Fibroblast of pulmonary artery (primary cell): ENCODE results near the gene LRRC70.

Experiments
- DNase-seq: peaks from one replicate; pipeline ENCODE4 v3.0.0-alpha.2; 2010; ENCODE audit warnings: low read depth
- H3K4me3 ChIP-seq: replicated peaks from 2 replicates; pipeline ENCODE4 v1.5.1; 2011; ENCODE audit warnings: low read depth, mild to moderate bottlenecking, control low read depth, low read length, moderate library complexity
- CTCF ChIP-seq: IDR thresholded peaks from 2 replicates; pipeline ENCODE4 v1.5.1; 2011; ENCODE audit warnings: mild to moderate bottlenecking, control low read depth, low read length, inconsistent platforms; ENCODE audit errors: missing control alignments

LRRC70 gene

GRCh38 chr5:62627901-62628300 is 49.3 kb downstream of the LRRC70 start:
- no peak for TF ChIP-seq CTCF
- no peak overlapping the region for H3K4me3 ChIP-seq
- DNase-seq: no peak
